Measurements from ENCODE around the gene NEDD1.

The NEDD1 gene

DNA sequence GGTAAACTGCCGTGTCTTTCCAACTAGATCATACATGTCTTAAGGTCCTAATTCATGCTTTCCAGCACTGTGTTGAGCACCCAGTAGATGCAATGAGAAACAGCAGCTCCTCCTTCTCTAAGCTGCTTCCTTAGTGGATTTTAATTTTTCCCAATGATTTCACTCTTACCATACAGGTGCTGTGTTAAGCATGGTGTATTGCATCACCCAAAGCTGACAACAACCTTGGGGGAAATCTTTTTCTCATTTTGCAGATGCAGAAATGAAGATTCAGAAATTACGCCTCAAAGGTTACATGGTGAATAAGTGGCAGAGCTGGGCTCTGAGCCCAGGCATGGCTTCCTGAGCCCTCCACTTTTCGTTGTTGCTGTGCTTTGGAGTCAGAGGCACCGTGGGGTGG is 75.6 kb downstream of the NEDD1 start:
- H3K4me1 ChIP-seq (ENCODE audit: control insufficient read depth, insufficient read depth, low read length) = peaks cover 12% of the 10 kb centered on the region
- H3K36me3 ChIP-seq (ENCODE audit: control insufficient read depth, insufficient read depth, low read length, severe bottlenecking) = no peaks in the 10 kb centered on the region
- H3K9ac ChIP-seq (ENCODE audit: low read length) = no peak overlapping the region
- H3K9me3 ChIP-seq (ENCODE audit: control insufficient read depth, low read length) = no peaks in the 10 kb centered on the region
- no peak overlapping the region for H3K4me3 ChIP-seq (ENCODE audit: low read length)
- DNase-seq (ENCODE audit: low read depth) = no peak
- H3K27me3 ChIP-seq (replicated peaks; ENCODE audit: control insufficient read depth, insufficient read depth, low read length) = peaks cover 20% of the 10 kb centered on the region

DNA sequence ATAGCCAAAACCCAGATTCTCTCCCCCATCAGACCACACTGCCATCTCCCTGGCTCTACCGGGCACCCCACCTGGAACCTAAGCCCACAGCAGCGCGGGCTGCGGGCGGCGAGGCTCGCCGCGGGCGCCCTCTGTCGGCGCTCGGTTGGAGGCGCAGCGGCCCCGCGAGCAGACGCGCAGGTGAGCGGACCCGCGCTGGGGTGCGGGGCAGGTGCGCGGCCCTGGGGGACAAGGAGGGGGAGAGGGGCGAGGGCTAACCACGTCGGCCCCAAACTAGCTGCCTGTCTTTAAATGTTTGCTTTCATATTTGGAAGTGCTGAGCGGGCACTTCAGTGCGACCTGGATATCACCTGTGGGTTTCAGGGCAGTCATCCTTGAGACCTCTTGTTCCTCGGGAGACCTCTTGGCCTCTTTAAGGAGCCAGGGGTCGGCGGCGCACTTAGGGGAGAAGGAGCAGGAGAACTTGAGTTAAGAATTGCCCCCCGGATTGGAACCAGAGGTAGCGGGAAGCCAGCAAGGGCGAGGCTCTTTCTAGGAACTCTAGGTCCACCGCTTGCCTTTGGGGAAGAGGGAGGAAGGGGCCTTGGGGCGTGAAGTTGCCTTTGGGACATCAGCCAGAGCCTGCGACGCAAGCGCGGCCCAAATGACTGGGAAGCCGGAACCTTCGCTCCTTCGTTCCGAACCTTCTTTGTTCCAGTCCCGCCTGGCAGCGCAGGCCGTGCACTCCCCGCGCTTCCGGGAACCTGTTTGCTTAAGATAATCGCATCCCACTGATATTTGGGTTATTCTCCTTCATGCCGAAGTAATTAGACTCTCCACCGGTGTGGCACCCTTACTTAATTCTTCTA is 78.7 kb downstream of the NEDD1 start:
- peak overlapping the region; percentile 10 for H3K9ac ChIP-seq (ENCODE audit: low read length)
- no peaks in the 10 kb centered on the region for H3K36me3 ChIP-seq (ENCODE audit: control insufficient read depth, insufficient read depth, low read length, severe bottlenecking)
- peaks cover 31% of the 10 kb centered on the region for H3K27me3 ChIP-seq (replicated peaks; ENCODE audit: control insufficient read depth, insufficient read depth, low read length)
- DNase-seq (ENCODE audit: low read depth) = peak; percentile 48
- H3K9me3 ChIP-seq (ENCODE audit: control insufficient read depth, low read length) = no peaks in the 10 kb centered on the region
- peak overlapping the region; percentile 78 for H3K4me3 ChIP-seq (ENCODE audit: low read length)
- H3K4me1 ChIP-seq (ENCODE audit: control insufficient read depth, insufficient read depth, low read length) = peaks cover 10% of the 10 kb centered on the region

DNA sequence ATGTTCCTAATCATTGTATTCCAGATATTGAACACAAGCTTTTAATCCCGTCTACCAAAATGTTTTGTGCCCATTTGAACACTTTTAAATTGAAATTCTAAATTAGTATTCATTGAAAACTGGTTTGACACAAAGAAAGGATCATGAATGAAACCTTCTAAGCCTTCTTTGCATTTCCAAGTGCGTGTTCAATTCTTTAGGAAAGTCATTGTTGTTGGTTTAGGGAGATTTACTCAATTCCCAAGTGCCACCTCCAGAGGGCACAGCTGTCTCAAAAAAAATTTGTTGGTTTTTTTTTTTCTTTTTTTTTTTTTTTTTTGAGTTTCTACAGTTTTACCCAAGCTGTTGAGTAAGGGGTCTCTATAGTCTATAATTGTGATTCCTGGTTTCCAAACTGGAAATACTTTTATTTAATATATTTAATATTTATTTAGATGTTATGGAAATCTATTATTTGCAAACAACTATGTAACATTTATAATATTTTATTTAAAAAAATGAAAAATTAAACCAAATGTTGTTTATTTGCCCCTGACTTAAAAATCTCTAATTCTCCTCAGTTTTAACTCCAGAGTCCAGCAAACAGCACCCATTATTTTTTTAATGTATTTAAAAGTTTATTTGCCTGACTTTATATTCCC is 79.9 kb downstream of the NEDD1 start:
- Histone ChIP-seq H3K36me3 (ENCODE audit: control insufficient read depth, insufficient read depth, low read length, severe bottlenecking) (no peaks in the 10 kb centered on the region), H3K4me3 (ENCODE audit: low read length) (no peak overlapping the region), H3K9me3 (ENCODE audit: control insufficient read depth, low read length) (no peaks in the 10 kb centered on the region), H3K27me3 (replicated peaks; ENCODE audit: control insufficient read depth, insufficient read depth, low read length) (peaks cover 40% of the 10 kb centered on the region), H3K9ac (ENCODE audit: low read length) (no peak overlapping the region), H3K4me1 (ENCODE audit: control insufficient read depth, insufficient read depth, low read length) (peaks cover 3% of the 10 kb centered on the region)
- DNase-seq (ENCODE audit: low read depth) = peak; percentile 68

DNA sequence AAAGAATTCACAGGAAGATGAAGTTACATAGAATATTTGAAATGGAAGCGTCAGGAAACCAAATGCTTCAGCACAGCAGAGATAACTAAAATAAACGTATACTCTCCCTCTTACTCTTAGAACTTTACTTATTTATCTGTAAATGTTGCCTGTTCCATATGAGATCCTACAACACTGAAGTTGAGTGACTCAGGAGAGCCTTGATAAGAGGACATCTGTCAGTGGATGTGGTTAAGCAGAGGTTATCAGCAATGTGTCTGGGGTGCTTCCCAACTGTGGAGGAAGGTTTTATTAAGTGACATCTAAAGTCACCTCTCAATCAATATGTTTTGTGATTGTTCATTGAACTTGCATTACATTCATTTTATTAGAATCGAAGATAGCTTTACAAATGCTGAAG is 81.9 kb downstream of the NEDD1 start:
- peaks cover 40% of the 10 kb centered on the region for H3K27me3 ChIP-seq (replicated peaks; ENCODE audit: control insufficient read depth, insufficient read depth, low read length)
- H3K9me3 ChIP-seq (ENCODE audit: control insufficient read depth, low read length) = no peaks in the 10 kb centered on the region
- no peak for DNase-seq (ENCODE audit: low read depth)
- H3K4me1 ChIP-seq (ENCODE audit: control insufficient read depth, insufficient read depth, low read length) = peaks cover 3% of the 10 kb centered on the region
- H3K36me3 ChIP-seq (ENCODE audit: control insufficient read depth, insufficient read depth, low read length, severe bottlenecking) = no peaks in the 10 kb centered on the region
- no peak overlapping the region for H3K9ac ChIP-seq (ENCODE audit: low read length)
- H3K4me3 ChIP-seq (ENCODE audit: low read length) = no peak overlapping the region

DNA sequence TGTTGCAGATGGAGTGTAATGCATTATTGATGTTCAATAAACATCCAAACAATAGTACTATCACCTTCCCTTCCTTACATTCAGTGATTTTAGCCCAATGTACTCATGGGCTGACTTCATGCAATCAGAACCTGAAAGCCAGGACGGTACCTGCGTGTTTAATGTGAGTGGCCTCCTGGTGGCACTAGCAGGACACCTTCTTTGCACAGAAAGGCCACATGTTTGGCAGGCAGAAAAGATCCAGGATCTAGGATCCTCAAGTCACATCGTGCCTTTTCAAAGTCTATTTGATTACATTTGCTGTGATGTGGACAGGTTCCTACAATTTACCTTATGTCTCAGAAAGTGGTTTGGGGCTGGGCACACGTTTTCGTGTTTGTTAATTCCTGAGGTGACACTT is 82.9 kb downstream of the NEDD1 start:
- no peak for DNase-seq (ENCODE audit: low read depth)

DNA sequence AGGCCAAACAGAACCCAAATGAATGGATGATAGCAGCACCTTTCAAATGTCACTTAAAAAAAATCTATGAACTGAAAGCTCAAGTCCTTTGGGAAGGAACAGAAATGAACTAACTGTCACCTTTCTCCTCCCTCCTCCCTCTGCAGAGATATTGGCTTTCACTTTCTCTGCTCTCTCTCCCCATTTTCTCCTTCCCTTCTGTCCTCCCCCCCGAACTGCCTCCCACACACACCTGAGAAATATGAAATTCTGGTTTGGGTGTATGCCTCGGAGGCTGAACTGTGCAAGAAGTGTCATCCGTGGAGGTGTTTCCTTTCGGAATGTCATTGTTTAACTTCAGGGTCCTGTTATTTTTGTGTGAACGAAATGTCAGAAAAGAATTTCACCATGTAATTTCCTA is 87.8 kb downstream of the NEDD1 start:
- H3K4me3 ChIP-seq (ENCODE audit: low read length) = no peak overlapping the region

More for the DNA sequence above, 82.9 kb downstream of the NEDD1 start:
- peaks cover 35% of the 10 kb centered on the region for H3K27me3 ChIP-seq (replicated peaks; ENCODE audit: control insufficient read depth, insufficient read depth, low read length)
- no peaks in the 10 kb centered on the region for H3K9me3 ChIP-seq (ENCODE audit: control insufficient read depth, low read length)
- no peaks in the 10 kb centered on the region for H3K36me3 ChIP-seq (ENCODE audit: control insufficient read depth, insufficient read depth, low read length, severe bottlenecking)
- H3K9ac ChIP-seq (ENCODE audit: low read length) = no peak overlapping the region
- H3K4me3 ChIP-seq (ENCODE audit: low read length) = no peak overlapping the region
- H3K4me1 ChIP-seq (ENCODE audit: control insufficient read depth, insufficient read depth, low read length) = peaks cover 3% of the 10 kb centered on the region

DNA sequence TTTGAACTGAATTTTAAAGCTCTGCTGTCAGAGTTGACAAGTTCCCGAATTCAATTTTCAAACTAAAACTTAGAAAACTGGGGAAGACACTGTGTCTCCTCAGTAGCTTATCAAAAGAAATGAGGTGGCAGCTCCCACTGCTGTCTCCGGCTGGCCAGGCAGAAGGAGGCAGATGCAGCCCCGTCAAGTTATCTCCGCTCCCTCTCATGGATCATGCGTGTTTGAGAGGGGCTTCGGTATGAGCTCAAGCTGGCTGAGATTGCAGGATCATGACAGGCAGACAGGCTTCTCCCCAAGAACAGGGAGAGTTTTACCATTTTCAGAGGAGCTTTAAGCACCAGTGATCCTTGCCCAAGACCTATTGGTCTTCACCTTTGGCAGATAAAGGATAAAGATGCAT is 88.8 kb downstream of the NEDD1 start:
- H3K9me3 ChIP-seq (ENCODE audit: control insufficient read depth, low read length) = no peaks in the 10 kb centered on the region
- H3K9ac ChIP-seq (ENCODE audit: low read length) = no peak overlapping the region
- H3K36me3 ChIP-seq (ENCODE audit: control insufficient read depth, insufficient read depth, low read length, severe bottlenecking) = no peaks in the 10 kb centered on the region
- no peak for DNase-seq (ENCODE audit: low read depth)
- peaks cover 24% of the 10 kb centered on the region for H3K27me3 ChIP-seq (replicated peaks; ENCODE audit: control insufficient read depth, insufficient read depth, low read length)
- H3K4me3 ChIP-seq (ENCODE audit: low read length) = no peak overlapping the region
- H3K4me1 ChIP-seq (ENCODE audit: control insufficient read depth, insufficient read depth, low read length) = no peaks in the 10 kb centered on the region

More for the DNA sequence above, 87.8 kb downstream of the NEDD1 start:
- H3K4me1 ChIP-seq (ENCODE audit: control insufficient read depth, insufficient read depth, low read length) = no peaks in the 10 kb centered on the region
- DNase-seq (ENCODE audit: low read depth) = no peak
- H3K9ac ChIP-seq (ENCODE audit: low read length) = no peak overlapping the region
- H3K27me3 ChIP-seq (replicated peaks; ENCODE audit: control insufficient read depth, insufficient read depth, low read length) = peaks cover 28% of the 10 kb centered on the region
- H3K9me3 ChIP-seq (ENCODE audit: control insufficient read depth, low read length) = no peaks in the 10 kb centered on the region
- H3K36me3 ChIP-seq (ENCODE audit: control insufficient read depth, insufficient read depth, low read length, severe bottlenecking) = no peaks in the 10 kb centered on the region

DNA sequence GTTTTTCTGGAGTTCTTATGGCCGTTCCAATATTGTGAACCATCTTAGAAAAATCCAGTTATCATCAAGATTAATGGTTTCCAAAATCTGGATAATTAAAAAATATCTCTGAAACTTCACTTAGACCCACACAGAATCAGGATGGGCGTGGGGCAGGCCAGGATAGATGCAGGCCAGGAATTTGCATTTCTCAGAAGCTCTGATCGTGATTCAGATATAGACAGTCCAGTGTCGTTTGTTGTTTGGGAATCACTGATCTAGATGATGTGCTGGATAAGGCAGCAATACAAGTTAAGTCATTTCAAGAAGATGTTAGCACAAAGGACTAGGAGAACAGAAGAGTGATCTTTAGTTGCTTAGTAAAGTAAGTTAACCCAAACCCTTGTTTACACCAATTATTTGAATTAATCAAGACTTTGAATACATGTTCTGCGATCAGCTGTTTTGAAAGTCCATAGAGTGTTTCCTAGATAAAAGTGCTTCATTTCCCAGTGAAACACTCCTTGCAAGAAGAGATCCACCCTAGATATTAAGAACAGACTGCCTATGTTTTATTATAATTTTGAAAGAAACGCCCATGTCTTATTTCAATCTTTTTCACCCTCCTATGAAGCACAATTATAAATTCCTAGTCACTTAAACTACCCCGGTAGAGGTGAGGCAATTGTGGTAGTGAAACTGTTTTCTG is 90.9 kb downstream of the NEDD1 start:
- no peak overlapping the region for H3K4me3 ChIP-seq (ENCODE audit: low read length)
- DNase-seq (ENCODE audit: low read depth) = no peak
- H3K9ac ChIP-seq (ENCODE audit: low read length) = no peak overlapping the region
- no peaks in the 10 kb centered on the region for H3K36me3 ChIP-seq (ENCODE audit: control insufficient read depth, insufficient read depth, low read length, severe bottlenecking)
- no peaks in the 10 kb centered on the region for H3K9me3 ChIP-seq (ENCODE audit: control insufficient read depth, low read length)
- no peaks in the 10 kb centered on the region for H3K4me1 ChIP-seq (ENCODE audit: control insufficient read depth, insufficient read depth, low read length)
- peaks cover 15% of the 10 kb centered on the region for H3K27me3 ChIP-seq (replicated peaks; ENCODE audit: control insufficient read depth, insufficient read depth, low read length)

DNA sequence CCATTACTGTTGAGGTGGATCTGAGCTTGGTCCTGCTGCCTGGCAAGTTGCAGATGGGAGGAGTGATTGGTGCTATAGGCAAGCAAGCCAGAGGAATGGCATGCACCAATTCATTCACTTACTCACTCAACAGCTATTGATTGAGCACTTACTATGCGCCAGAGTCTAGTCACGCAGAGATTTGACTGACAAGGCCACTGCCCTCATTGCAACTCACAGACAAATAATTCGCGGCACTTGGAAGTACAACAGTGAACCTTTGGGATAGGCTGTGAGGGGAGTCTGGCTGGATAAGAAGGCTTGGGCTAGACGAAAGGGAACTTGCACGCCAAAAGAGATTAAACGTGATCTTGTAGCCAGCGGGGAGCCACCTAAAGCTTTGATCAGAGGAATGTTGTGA is 96.2 kb downstream of the NEDD1 start:
- Histone ChIP-seq H3K36me3 (ENCODE audit: control insufficient read depth, insufficient read depth, low read length, severe bottlenecking) (no peaks in the 10 kb centered on the region), H3K9me3 (ENCODE audit: control insufficient read depth, low read length) (no peaks in the 10 kb centered on the region), H3K9ac (ENCODE audit: low read length) (no peak overlapping the region), H3K4me3 (ENCODE audit: low read length) (no peak overlapping the region), H3K4me1 (ENCODE audit: control insufficient read depth, insufficient read depth, low read length) (no peaks in the 10 kb centered on the region), H3K27me3 (replicated peaks; ENCODE audit: control insufficient read depth, insufficient read depth, low read length) (peaks cover 9% of the 10 kb centered on the region)
- DNase-seq (ENCODE audit: low read depth) = no peak

Measured in adipocyte (in vitro differentiated cells).